SK-N-SH (cell line): ENCODE data around the gene FSTL5. TPM values are rescaled to one million over a fixed set of nuclear protein-coding genes. Genes with fewer than 3 reads are reported as not detected.

ENCODE experiments used
- CTCF ChIA-PET: fragments of 300-600, 350-600 bp; formaldehyde crosslinking; extraction: SDS; loops from one replicate; lab custom pipeline; 2021; lab: Yijun Ruan, JAX
- POLR2A ChIA-PET: fragments of 350-600 bp; sonication (Branson Sonifier 250); formaldehyde crosslinking; extraction: SDS; loops from one replicate; lab custom pipeline; 2020; ENCODE audit warnings: antibody characterized with exemption, inconsistent platforms; lab: Yijun Ruan, JAX
- DNase-seq: peaks from one replicate; pipeline ENCODE4 v3.0.0; 2012
- H2AFZ ChIP-seq: fragments of 200-600 bp; sonication (generic); 2 replicates; pipeline ENCODE4 v1.8.1; 2016; ENCODE audit warnings: antibody characterized with exemption, mild to moderate bottlenecking, low read depth
- H3F3A ChIP-seq: fragments of 200-600 bp; sonication (generic); replicated peaks from 2 replicates; pipeline ENCODE3; 2016; ENCODE audit warnings: antibody characterized with exemption, mild to moderate bottlenecking; ENCODE audit not compliant: insufficient read depth
- H3K27ac ChIP-seq, 2 experiments: fragments of 200-500 bp in 1 of 2; fragments of 200-600 bp in 1 of 2; sonication (Bioruptor generic) in 1 of 2; sonication (generic), shearing (Covaris generic) in 1 of 2; 2 replicates each; pipeline versions ENCODE4 v1.5.1 to v1.6.1; 2014 to 2016; ENCODE audit warnings: low read depth in 2 of 2, inconsistent platforms in 1 of 2, low read length in 1 of 2, mild to moderate bottlenecking in 1 of 2, mixed read lengths in 1 of 2
- H3K27me3 ChIP-seq: fragments of 200-600 bp; sonication (generic), shearing (Covaris generic); 2 replicates; pipeline ENCODE4 v1.6.1; 2016; ENCODE audit warnings: mixed run types; ENCODE audit not compliant: insufficient read depth
- H3K36me3 ChIP-seq, 2 experiments: fragments of 200-500 bp in 1 of 2; fragments of 200-600 bp in 1 of 2; sonication (Bioruptor generic) in 1 of 2; sonication (generic) in 1 of 2; replicated peaks in 1 of 2; 2 replicates each; pipeline versions ENCODE3 to v1.5.1; 2014 to 2016; ENCODE audit warnings: low read length in 1 of 2, mild to moderate bottlenecking in 1 of 2; ENCODE audit not compliant: insufficient read depth in 2 of 2, control insufficient read depth in 1 of 2
- H3K4me1 ChIP-seq, 2 experiments: fragments of 200-500 bp in 1 of 2; fragments of 200-600 bp in 1 of 2; sonication (Bioruptor generic) in 1 of 2; sonication (generic), shearing (Covaris generic) in 1 of 2; 2 replicates each; pipeline versions ENCODE4 v1.5.1 to v1.6.1; 2014 to 2016; ENCODE audit warnings: low read depth in 1 of 2, low read length in 1 of 2, mixed run types in 1 of 2; ENCODE audit not compliant: insufficient read depth in 2 of 2, control insufficient read depth in 1 of 2
- H3K4me2 ChIP-seq: fragments of 200-600 bp; sonication (generic), shearing (Covaris generic); 2 replicates; pipeline ENCODE4 v1.6.1; 2017; ENCODE audit warnings: mixed run types
- H3K4me3 ChIP-seq, 2 experiments: fragments of 200-500 bp in 1 of 2; fragments of 200-600 bp in 1 of 2; sonication (Bioruptor generic) in 1 of 2; sonication (generic), shearing (Covaris generic) in 1 of 2; 2 replicates each; pipeline versions ENCODE4 v1.5.1 to v1.8.1; 2014 to 2016; ENCODE audit warnings: low read depth in 2 of 2, inconsistent platforms in 1 of 2, low read length in 1 of 2, mild to moderate bottlenecking in 1 of 2, mixed read lengths in 1 of 2, moderate library complexity in 1 of 2
- H3K79me2 ChIP-seq: fragments of 200-600 bp; sonication (generic); 2 replicates; pipeline ENCODE4 v1.8.1; 2017; ENCODE audit warnings: mild to moderate bottlenecking; ENCODE audit not compliant: insufficient read depth
- H3K9ac ChIP-seq: fragments of 200-600 bp; sonication (generic); 2 replicates; pipeline ENCODE4 v1.6.1; 2017; ENCODE audit warnings: mixed run types
- H3K9me2 ChIP-seq: fragments of 200-600 bp; sonication (generic); 2 replicates; pipeline ENCODE4 v1.6.1; 2017; ENCODE audit warnings: mixed run types
- H3K9me3 ChIP-seq: fragments of 200-600 bp; sonication (generic); 2 replicates; pipeline ENCODE4 v1.6.1; 2017; ENCODE audit warnings: mixed run types, mild to moderate bottlenecking, moderate library complexity
- H4K20me1 ChIP-seq: fragments of 200-600 bp; sonication (generic); 2 replicates; pipeline ENCODE4 v1.6.1; 2017; ENCODE audit warnings: mild to moderate bottlenecking, mixed run types; ENCODE audit not compliant: insufficient read depth
- CTCF ChIP-seq: fragments of 200-600 bp; sonication (generic); IDR thresholded peaks from 2 replicates; pipeline ENCODE4 v1.6.1; 2017; ENCODE audit warnings: antibody characterized with exemption, mild to moderate bottlenecking, moderate library complexity
- FOXJ3 ChIP-seq: sonication (generic); formaldehyde crosslinking; IDR thresholded peaks from 2 replicates; pipeline ENCODE4 v1.5.1; 2020; ENCODE audit warnings: mild to moderate bottlenecking, missing genetic modification reagents
- FOXM1 ChIP-seq: IDR thresholded peaks from 2 replicates; pipeline ENCODE4 v1.4.0; 2012; ENCODE audit warnings: low read depth, mild to moderate bottlenecking
- GATA2 ChIP-seq: sonication (generic); formaldehyde crosslinking; IDR thresholded peaks from 2 replicates; pipeline ENCODE4 v1.5.0; 2020; ENCODE audit warnings: mild to moderate bottlenecking, missing genetic modification reagents
- MXI1 ChIP-seq: IDR thresholded peaks from 2 replicates; pipeline ENCODE4 v1.6.1; 2012; ENCODE audit warnings: mild to moderate bottlenecking, low read depth, low read length, improper control_type of control experiment
- NFIC ChIP-seq: IDR thresholded peaks from 2 replicates; pipeline ENCODE4 v1.4.0; 2012; ENCODE audit warnings: borderline replicate concordance
- NRF1 ChIP-seq: IDR thresholded peaks from 2 replicates; pipeline ENCODE4 v1.6.1; 2012; ENCODE audit warnings: low read depth, mild to moderate bottlenecking, low read length
- RCOR1 ChIP-seq: fragments of 150-350 bp; IDR thresholded peaks from 2 replicates; pipeline ENCODE4 v1.6.1; 2017; ENCODE audit warnings: antibody characterized with exemption, low read length
- REST ChIP-seq: IDR thresholded peaks from 2 replicates; pipeline ENCODE4 v1.6.1; 2012; ENCODE audit warnings: mild to moderate bottlenecking, low read depth, low read length, moderate library complexity
- RXRA ChIP-seq: IDR thresholded peaks from 2 replicates; pipeline ENCODE4 v1.4.0; 2012; ENCODE audit warnings: low read depth, mild to moderate bottlenecking, borderline replicate concordance
- SIN3A ChIP-seq: IDR thresholded peaks from 2 replicates; pipeline ENCODE4 v1.6.1; 2012; ENCODE audit warnings: low read depth, mild to moderate bottlenecking, low read length, moderate library complexity, borderline replicate concordance
- SMC3 ChIP-seq: IDR thresholded peaks from 2 replicates; pipeline ENCODE4 v1.6.1; 2012; ENCODE audit warnings: low read depth, low read length, improper control_type of control experiment
- TAF1 ChIP-seq: IDR thresholded peaks from 2 replicates; pipeline ENCODE4 v1.6.1; 2012; ENCODE audit warnings: low read depth, mild to moderate bottlenecking, low read length, moderate library complexity, borderline replicate concordance
- TCF12 ChIP-seq: IDR thresholded peaks from 2 replicates; pipeline ENCODE4 v1.4.0; 2012
- YY1 ChIP-seq: IDR thresholded peaks from 2 replicates; pipeline ENCODE4 v1.4.0; 2012; ENCODE audit warnings: low read depth, mild to moderate bottlenecking
- WGBS: methylation state at CpG from one replicate; pipeline ENCODE4 v1.1.6; 2017; ENCODE audit warnings: low lambda C conversion rate; 5-methylcytosine and 5-hydroxymethylcytosine counted together
- polyA plus RNA-seq, 3 experiments: library from polyadenylated mRNA; depleted of rRNA; stranded (reverse); fragments of >200 nt; gene quantifications; 2 replicates each; pipeline ENCODE4 v1.2.3, GENCODE V29; 2012
- TF ChIP-seq, protein P1 (sequence below): fragments of 150-350 bp; IDR thresholded peaks from 2 replicates; pipeline ENCODE4 v1.6.1; 2017; ENCODE audit warnings: antibody characterized with exemption, low read length, low read depth, borderline replicate concordance
- TF ChIP-seq, protein P2 (sequence below): IDR thresholded peaks from 2 replicates; pipeline ENCODE4 v1.4.0; 2012; ENCODE audit warnings: low read depth
- TF ChIP-seq, protein P3 (sequence below): IDR thresholded peaks from 2 replicates; pipeline ENCODE4 v1.4.0; 2012; ENCODE audit warnings: low read depth, borderline replicate concordance

Gene FSTL5
- polyA plus RNA-seq, 1 of the 3 experiments (the other 2 are of a cell fraction), result 0.07 TPM

DNA sequence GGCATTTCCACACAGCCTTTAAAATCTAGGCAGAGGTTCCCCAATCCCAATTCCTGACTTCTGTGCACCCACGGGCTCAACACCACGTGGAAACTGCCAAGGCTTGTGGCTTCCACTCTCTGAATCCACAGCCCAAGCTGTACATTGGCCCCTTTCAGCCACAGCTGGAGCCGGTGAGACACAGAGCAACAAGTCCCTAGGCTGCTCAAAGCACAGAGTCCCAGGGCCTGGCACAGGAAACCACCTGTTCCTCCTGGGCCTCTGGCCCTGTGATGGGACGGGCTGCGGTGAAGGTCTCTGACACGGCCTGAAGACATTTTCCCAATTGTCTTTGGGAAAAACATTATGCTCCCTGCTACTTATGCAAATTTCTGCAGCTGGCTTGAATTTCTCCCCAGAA is 500.0 kb downstream of the FSTL5 start:
- Histone ChIP-seq H2AFZ (no peak overlapping the region), H3K27ac (no peak overlapping the region), H3F3A (no peaks in the 10 kb centered on the region), H3K27me3 (no peaks in the 10 kb centered on the region), H3K4me3 (no peak overlapping the region), H4K20me1 (no peaks in the 10 kb centered on the region), H3K9ac (no peak overlapping the region), H3K9me3 (no peaks in the 10 kb centered on the region), H3K4me2 (no peak overlapping the region)
- 74% methylated on average over 6 of the region's 6 CpGs for WGBS
- DNase-seq, result no peak
- TF ChIP-seq, protein P1, sequence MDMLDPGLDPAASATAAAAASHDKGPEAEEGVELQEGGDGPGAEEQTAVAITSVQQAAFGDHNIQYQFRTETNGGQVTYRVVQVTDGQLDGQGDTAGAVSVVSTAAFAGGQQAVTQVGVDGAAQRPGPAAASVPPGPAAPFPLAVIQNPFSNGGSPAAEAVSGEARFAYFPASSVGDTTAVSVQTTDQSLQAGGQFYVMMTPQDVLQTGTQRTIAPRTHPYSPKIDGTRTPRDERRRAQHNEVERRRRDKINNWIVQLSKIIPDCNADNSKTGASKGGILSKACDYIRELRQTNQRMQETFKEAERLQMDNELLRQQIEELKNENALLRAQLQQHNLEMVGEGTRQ, result no peak
- TF ChIP-seq TAF1 (no peak), CTCF (no peak), REST (no peak), FOXM1 (no peak), MXI1 (no peak), NRF1 (no peak), GATA2 (CRISPR knock-in tag) (no peak), RCOR1 (no peak), TCF12 (no peak), FOXJ3 (CRISPR knock-in tag) (no peak), RXRA (no peak), SIN3A (no peak), NFIC (no peak), YY1 (no peak), SMC3 (no peak)
- TF ChIP-seq, protein P2, sequence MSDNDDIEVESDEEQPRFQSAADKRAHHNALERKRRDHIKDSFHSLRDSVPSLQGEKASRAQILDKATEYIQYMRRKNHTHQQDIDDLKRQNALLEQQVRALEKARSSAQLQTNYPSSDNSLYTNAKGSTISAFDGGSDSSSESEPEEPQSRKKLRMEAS, result no peak
- TF ChIP-seq, protein P3, sequence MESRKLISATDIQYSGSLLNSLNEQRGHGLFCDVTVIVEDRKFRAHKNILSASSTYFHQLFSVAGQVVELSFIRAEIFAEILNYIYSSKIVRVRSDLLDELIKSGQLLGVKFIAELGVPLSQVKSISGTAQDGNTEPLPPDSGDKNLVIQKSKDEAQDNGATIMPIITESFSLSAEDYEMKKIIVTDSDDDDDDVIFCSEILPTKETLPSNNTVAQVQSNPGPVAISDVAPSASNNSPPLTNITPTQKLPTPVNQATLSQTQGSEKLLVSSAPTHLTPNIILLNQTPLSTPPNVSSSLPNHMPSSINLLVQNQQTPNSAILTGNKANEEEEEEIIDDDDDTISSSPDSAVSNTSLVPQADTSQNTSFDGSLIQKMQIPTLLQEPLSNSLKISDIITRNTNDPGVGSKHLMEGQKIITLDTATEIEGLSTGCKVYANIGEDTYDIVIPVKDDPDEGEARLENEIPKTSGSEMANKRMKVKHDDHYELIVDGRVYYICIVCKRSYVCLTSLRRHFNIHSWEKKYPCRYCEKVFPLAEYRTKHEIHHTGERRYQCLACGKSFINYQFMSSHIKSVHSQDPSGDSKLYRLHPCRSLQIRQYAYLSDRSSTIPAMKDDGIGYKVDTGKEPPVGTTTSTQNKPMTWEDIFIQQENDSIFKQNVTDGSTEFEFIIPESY, result no peak
- TF ChIP-seq, all 33 proteins: peak for 0
- no peaks in the 10 kb centered on the region; a peak in 1 of 4 replicates for H3K4me1 ChIP-seq
- no peaks in the 10 kb centered on the region for H3K36me3 ChIP-seq
- POLR2A ChIA-PET, result no interaction called here
- H3K79me2 ChIP-seq, result no peaks in the 10 kb centered on the region
- CTCF ChIA-PET, result no interaction called here
- no peaks in the 10 kb centered on the region for H3K9me2 ChIP-seq
